Measurements from ENCODE around the gene EFNA3.
"Not testable (repeated sequence)": the region's sequence is repeated elsewhere in the genome, so short reads cannot be mapped to it uniquely, and the experiment has no call there.

The EFNA3 gene

GRCh38 chr1:155110381-155110780 is 31.7 kb downstream of the EFNA3 start:
- DNase-seq (ENCODE audit: low read depth in 2 of 2) = no peak

- no peak for DNase-seq (ENCODE audit: low read depth in 2 of 2)
Observed at GRCh38 chr1:155110826-155111225, 32.2 kb downstream of the EFNA3 start.

GRCh38 chr1:155113450-155113980 is 34.9 kb downstream of the EFNA3 start:
- no peak for DNase-seq (ENCODE audit: low read depth in 2 of 2)

DNA sequence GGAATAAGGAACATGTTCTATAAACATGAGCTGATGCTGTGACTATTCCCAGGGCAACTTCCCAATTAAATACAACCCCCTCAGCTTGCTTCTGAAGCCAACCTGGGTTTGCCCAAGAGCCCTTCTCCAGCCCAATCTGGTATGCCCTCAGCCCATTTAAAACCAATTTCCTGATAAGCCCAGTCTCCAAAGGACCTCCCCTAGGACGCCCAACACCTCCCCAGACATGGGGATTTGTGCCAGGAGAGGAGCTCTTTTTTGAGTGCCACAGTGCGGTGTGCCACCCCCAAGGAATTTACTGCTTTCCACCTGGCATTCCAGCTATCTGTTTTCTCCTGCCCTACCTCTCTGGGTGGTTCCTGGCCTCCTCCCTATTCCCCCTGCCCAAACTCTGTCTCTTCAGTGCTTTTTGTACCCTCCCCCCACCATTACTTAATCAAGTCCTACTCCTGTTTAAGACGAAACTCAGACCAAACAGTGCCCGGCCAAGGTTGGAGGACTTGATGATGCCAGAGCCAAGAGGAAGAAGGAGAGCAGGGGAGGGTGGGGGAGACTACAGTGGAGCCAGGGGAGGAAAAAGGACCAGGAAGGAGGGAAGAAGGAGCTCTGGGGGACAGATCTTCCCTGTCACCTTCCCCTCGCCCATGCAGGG is 37.6 kb downstream of the EFNA3 start:
- DNase-seq (ENCODE audit: low read depth in 2 of 2) = no peak

DNA sequence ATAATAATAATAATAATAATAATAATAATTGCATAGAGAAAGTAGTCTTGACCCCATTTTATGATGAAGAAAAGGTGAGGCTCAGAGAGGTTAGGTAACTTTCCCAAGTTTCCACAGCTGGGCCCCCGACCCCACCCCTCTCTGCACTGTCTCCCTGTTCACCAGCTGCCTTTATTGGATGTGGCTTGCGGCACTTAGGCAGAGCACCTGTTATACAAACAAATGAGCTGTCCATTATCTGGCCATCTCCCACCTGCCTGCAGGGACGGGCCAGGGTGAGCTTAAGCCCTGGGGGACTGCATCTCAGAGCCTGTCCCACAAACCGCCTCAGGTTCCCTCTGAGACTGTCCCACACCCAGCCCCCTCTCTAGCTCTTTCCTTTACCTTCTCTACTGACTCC is 39.0 kb downstream of the EFNA3 start:
- DNase-seq (ENCODE audit: low read depth in 2 of 2) = no peak

GRCh38 chr1:155118090-155118489 is 39.5 kb downstream of the EFNA3 start:
- DNase-seq (ENCODE audit: low read depth in 2 of 2) = not testable (repeated sequence)

DNA sequence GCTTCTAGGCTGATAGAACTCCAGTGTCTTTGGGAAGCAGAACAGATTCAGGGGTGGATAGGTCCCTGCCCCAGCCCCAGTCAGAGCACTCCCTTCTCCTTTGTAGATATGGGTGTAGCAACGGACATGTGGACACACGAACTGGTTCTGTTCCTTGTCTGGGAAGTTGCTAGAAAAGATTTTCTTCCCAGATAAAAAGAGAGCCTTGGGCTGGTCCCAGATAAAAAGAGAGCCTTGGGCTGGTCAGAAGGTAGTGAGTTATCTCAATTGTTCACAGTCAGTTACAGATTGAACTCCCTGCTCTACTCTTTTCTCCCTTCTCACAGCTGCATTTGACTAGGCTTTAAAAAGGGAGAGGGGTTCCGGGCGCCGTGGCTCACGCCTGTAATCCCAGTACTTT is 41.6 kb downstream of the EFNA3 start:
- DNase-seq (ENCODE audit: low read depth in 2 of 2) = no peak

- no peak for DNase-seq (ENCODE audit: low read depth in 2 of 2)
Observed at GRCh38 chr1:155121249-155121648, 42.6 kb downstream of the EFNA3 start.

DNA sequence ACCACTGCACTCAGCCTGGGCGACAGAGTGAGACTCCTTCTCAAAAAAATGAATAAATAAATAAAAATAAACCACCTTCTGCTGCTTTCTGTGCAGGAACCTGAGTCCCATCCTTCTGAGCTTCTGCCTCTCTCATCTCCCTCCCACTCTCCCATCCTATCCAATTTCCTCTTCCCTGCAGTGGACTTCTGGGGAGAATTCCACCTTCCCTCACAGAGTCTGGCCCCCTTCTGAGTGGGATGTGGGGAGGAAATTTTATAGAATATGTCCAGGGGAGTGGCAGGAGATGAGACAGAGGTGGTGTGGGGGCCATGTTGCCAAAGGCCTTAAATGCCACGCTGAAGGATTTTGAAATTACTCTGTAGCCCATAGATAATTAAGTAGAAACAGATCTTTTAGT is 43.7 kb downstream of the EFNA3 start:
- DNase-seq (ENCODE audit: low read depth in 2 of 2) = no peak

GRCh38 chr1:155123801-155124200 is 45.2 kb downstream of the EFNA3 start:
- no peak for DNase-seq (ENCODE audit: low read depth in 2 of 2)

GRCh38 chr1:155124503-155125463 is 46.1 kb downstream of the EFNA3 start:
- no peak for DNase-seq (ENCODE audit: low read depth in 2 of 2)

GRCh38 chr1:155125511-155125945 is 46.9 kb downstream of the EFNA3 start:
- no peak for DNase-seq (ENCODE audit: low read depth in 2 of 2)

- no peak for DNase-seq (ENCODE audit: low read depth in 2 of 2)
Observed at GRCh38 chr1:155125946-155126555, 47.4 kb downstream of the EFNA3 start.

DNA sequence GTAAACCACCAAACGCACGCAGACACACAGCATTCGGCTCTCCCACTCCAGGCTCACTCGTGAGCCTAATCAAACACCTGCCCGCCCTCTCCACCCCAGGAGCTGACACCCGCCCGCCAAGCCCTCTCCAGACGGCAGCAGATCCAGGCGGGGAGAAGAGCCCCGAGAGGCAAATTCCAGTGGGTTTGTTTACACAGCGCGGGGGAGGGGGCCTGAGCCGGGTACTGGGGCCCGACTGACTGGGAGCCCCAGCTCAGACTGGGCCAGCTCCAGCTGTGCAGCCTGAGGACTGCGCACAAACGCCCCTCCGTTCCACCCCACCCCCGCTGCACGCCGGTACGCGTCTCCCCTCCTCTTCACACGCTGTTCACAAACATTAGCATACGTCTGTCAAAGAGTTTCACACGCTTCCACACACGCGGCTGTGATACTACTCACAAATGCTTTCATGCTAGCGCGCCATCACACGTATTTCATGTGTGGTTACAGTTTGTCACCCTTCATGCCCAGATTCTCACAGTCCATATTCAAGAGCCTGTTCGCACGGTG is 48.0 kb downstream of the EFNA3 start:
- DNase-seq (ENCODE audit: low read depth in 2 of 2) = no peak

DNA sequence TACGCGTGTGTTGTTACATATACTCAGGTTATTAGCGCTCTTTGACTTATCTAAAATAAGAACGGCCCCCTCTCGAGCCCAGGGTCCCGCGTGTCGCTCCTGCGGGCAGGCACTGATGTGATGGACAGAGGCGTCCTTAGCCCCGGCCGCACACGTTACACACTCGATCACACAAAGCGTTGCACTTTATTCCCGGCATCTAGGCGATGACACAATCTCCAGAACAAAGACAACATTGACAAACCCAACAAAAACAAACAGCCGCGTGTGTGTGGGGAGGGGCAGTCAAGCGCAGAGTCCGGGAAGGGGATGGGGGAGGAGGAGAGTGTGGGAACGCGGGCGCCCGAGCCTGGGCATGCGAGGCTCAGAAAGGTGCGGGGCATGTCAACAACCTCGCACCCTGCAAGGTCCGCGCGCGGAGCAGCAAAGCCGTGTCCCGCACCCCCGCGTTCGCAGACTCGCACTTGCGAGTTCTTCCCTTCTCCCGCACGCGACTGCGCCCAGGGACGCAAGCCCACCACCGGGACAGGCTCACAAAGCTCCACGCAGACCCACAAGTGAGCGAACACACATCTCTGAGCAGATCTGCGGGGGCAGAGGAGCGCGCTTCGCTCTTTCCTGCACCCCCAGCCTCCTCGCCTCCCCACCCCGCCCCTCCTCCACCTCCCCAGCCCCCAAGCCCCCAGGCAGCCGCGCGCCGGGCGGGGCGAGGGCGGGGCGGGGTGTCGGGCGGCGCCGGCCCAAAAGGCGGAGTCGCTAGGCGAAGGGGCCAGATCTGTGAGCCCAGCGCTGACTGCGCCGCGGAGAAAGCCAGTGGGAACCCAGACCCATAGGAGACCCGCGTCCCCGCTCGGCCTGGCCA is 48.7 kb downstream of the EFNA3 start, which contains the start of gene EFNA1:
Gene EFNA1, plus strand, starts transcription at position 772 of the 862 bp plus-strand sequence. CDS start 102 bp downstream, outside the sequence.
- DNase-seq (ENCODE audit: low read depth in 2 of 2) = no peak

DNA sequence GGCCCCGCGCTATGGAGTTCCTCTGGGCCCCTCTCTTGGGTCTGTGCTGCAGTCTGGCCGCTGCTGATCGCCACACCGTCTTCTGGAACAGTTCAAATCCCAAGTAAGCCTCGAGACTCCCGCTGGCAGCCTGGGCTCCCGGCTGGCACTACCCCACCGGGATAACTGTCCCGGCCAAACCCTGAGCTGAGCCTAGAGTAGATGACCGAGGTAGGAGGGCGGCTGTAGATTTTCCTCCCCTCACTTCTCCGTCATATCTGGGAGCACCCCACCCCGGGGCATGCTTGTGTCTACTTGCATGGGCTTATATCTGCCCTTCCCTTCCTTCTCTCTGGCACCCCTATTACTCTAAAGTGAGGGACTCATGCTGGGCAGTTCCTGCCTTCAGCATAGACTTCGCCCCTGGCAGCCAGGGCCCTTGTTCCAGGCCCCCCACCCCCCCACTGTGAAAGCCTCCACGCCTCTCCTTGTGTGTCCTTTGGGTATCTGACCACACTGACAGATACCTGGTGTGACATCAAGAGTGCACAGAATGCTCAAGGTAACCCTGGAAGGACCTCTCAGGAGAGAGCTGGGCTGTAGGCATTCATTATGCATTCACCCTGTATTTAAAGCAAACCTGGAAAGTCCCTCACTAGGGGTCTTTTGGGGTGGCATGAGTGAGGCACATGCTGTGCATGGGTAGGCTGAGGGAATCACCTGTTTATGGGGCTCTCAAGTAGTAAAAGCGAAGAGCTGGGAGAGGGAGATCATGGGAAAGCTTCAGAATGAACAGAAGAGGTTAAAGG is 49.5 kb downstream of the EFNA3 start:
- DNase-seq (ENCODE audit: low read depth in 2 of 2) = no peak

DNA sequence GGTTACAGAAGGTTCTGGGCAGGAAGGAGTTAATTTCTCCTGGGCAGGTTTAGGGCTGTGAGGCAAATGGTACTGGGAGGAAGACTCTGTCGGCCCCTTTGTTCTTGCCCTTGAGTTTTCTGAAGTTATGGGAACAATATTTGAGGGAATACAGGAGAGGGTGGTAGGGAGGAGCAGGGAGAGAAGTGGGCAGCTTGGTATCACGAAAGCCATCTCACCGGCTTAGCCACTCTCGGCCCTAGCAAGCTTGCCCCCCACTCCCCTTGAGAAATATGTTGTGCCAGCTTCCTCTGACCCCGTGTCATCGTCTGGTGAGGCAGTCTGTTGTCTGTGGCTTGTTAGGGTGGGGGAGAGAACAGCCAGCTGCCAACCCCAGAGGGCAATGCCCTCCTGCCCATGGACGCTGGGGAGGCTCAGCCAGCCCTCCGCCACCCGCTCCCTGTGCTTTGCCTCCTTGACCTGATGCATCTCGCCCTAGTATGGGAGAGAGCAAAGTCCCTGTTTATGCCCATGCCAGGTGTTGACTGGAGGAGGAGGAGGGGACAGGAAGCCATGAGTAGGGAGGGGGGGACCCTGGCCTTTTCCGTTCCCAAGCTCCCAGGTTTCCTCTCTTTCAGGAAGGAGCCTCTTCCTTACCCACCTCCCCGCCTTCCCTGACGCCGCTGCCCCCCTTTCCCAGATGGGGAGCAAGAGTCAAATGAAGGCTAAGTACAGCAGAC is 50.3 kb downstream of the EFNA3 start:
- DNase-seq (ENCODE audit: low read depth in 2 of 2) = no peak

DNA sequence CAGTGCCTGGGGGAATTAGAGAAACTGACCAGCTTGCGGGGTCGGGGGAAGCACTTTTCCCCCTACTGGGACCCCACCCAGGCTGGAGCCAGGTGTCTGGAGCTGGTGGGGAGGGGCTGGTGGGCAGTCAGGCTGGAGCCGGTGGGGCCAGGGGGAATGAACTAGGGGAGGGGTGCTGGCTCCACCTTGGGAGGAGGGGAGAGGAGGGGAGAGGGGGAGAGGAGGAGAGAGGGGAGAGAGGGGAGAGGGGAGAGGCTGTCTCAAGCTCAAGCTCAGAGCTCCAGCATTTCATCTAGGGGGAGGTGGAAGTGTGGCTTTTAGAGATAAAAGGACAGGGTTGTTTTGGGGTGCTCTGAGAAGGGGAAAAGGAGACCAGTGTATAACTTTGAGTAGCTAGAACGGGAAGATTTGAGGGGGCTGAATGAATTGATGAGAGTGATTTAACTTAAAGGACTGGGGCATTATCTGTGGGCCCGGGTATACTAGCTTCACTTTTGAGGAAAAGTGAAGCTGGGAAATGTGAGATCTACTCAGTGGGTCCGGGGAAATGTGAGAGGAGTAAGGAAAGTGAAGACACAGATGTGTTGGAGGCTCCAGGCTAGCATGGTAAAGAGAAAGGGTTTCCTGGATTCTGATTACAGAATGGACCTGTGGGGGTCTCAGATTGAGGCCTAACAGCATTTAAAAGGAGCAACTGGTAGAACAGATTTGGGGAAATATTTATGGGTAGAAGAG is 51.8 kb downstream of the EFNA3 start:
- no peak for DNase-seq (ENCODE audit: low read depth in 2 of 2)

GRCh38 chr1:155131285-155131684 is 52.6 kb downstream of the EFNA3 start:
- no peak for DNase-seq (ENCODE audit: low read depth in 2 of 2)
